Vagina (tissue), 2 donors: ENCODE data around the gene OVAAL. TPM values are rescaled to one million over a fixed set of nuclear protein-coding genes. Genes with fewer than 3 reads are reported as not detected.
"Not testable (repeated sequence)": the region's sequence is repeated elsewhere in the genome, so short reads cannot be mapped to it uniquely, and the experiment has no call there.

ENCODE experiments used
- DNase-seq, 2 donors: peaks; one replicate each; pipeline ENCODE4 v3.0.0-alpha.2; 2017; ENCODE audit errors: extremely low spot score in 2 of 2
- H3K27ac ChIP-seq: fragments of 200-600 bp; sonication (generic); one replicate; pipeline ENCODE4 v1.5.1; 2019
- H3K27me3 ChIP-seq: fragments of 200-600 bp; sonication (generic); one replicate; pipeline ENCODE4 v1.5.1; 2019
- H3K36me3 ChIP-seq, 2 donors: fragments of 200-600 bp; sonication (generic); one replicate each; pipeline ENCODE4 v1.5.1; 2017 to 2019
- H3K4me1 ChIP-seq: fragments of 200-600 bp; sonication (generic); one replicate; pipeline ENCODE4 v1.5.1; 2019
- H3K4me3 ChIP-seq, 2 donors: fragments of 200-600 bp; sonication (generic); 1 replicate in 1 of 2; 2 replicates in 1 of 2; pipeline ENCODE4 v1.5.1; 2016 to 2019
- H3K9me3 ChIP-seq: fragments of 200-600 bp; sonication (generic); one replicate; pipeline ENCODE4 v1.5.1; 2019
- CTCF ChIP-seq, 3 experiments: fragments of 450-650 bp in 2 of 3; fragments of 200-600 bp in 1 of 3; sonication (generic) in 1 of 3; IDR thresholded peaks; one replicate each; pipeline ENCODE4 v1.5.1; 2017 to 2019; ENCODE audit warnings: antibody characterized with exemption in 3 of 3, mild to moderate bottlenecking in 2 of 3, moderate library complexity in 2 of 3
- POLR2A ChIP-seq, 2 donors: fragments of 450-650 bp; IDR thresholded peaks; one replicate each; pipeline ENCODE4 v1.6.1; 2017; ENCODE audit warnings: antibody characterized with exemption in 2 of 2, mild to moderate bottlenecking in 2 of 2, moderate library complexity in 2 of 2
- POLR2AphosphoS5 ChIP-seq, 2 donors: sonication (generic); formaldehyde crosslinking; IDR thresholded peaks; one replicate each; pipeline ENCODE4 v1.9.0; 2017; ENCODE audit warnings: antibody characterized with exemption in 2 of 2, mild to moderate bottlenecking in 2 of 2, low read depth in 1 of 2; ENCODE audit not compliant: insufficient read depth in 1 of 2
- intact Hi-C: fragments of 100-400 bp; cut with DNase I; formaldehyde crosslinking; loops from one replicate; pipeline ENCODE4 v1.15.1; 2023
- total RNA-seq: library from RNA; depleted of rRNA; stranded (reverse); fragments of >200 nt; gene quantifications from one replicate; pipeline ENCODE4 v1.2.3, GENCODE V29; 2016

OVAAL gene
- total RNA-seq, 1 donor from 2014 or later: not detected

GRCh38 chr1:180545991-180546390, 12.8 kb upstream of the OVAAL start:
- H3K27me3 ChIP-seq: no peaks in the 10 kb centered on the region
- no peak overlapping the region for H3K27ac ChIP-seq
- H3K36me3 ChIP-seq: no peaks in the 10 kb centered on the region
- H3K9me3 ChIP-seq: no peaks in the 10 kb centered on the region
- TF ChIP-seq POLR2AphosphoS5 (IDR thresholded peaks at IDR 0.05; ENCODE audit: insufficient read depth in 1 of 2, low read depth in 1 of 2) (no peak), CTCF (IDR thresholded peaks at IDR 0.05) (no peak), POLR2A (IDR thresholded peaks at IDR 0.05) (no peak)
- intact Hi-C loops: loop anchor here (10.0 kb wide), 1 partner anchor 1829 kb away; no protein-coding TSS in a partner anchor
- no peak for DNase-seq
- peaks cover 8% of the 10 kb centered on the region for H3K4me1 ChIP-seq
- no peak overlapping the region for H3K4me3 ChIP-seq

GRCh38 chr1:180548686-180549317, 10.0 kb upstream of the OVAAL start:
- TF ChIP-seq POLR2AphosphoS5 (IDR thresholded peaks at IDR 0.05; ENCODE audit: insufficient read depth in 1 of 2, low read depth in 1 of 2): no peak
- TF ChIP-seq CTCF (IDR thresholded peaks at IDR 0.05): no peak
- no peak for TF ChIP-seq POLR2A (IDR thresholded peaks at IDR 0.05)
- Histone ChIP-seq H3K27ac (no peak overlapping the region), H3K4me3 (no peak overlapping the region), H3K36me3 (no peaks in the 10 kb centered on the region), H3K27me3 (no peaks in the 10 kb centered on the region), H3K4me1 (no peaks in the 10 kb centered on the region), H3K9me3 (no peaks in the 10 kb centered on the region)
- no peak for DNase-seq
- intact Hi-C loops: loop anchor here (10.0 kb wide), 1 partner anchor 1826 kb away; no protein-coding TSS in a partner anchor

GRCh38 chr1:180549770-180550169, 9.0 kb upstream of the OVAAL start:
- not testable (repeated sequence) for H3K36me3 ChIP-seq, H3K27ac ChIP-seq, H3K9me3 ChIP-seq, H3K27me3 ChIP-seq, DNase-seq, H3K4me1 ChIP-seq, H3K4me3 ChIP-seq
- intact Hi-C loops: loop anchor here (10.0 kb wide), 1 partner anchor 1825 kb away; no protein-coding TSS in a partner anchor

DNA sequence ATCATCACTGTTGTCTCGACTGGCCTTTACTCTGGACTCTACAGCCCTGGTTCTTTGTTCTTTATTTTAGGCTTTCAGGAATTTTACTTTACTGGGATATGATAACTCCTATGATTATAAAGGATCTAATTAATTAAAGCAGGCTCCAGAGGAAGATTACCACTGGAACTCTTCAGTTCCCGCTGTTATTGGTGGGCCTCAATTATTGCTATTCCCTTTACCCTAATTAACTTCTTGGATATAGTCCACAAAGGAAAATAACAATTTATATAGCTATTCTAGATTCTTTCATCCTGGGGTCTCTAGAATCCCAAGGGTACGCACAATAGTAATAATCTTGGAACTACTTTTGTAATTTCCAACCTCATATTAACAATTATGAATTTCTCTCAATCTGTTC, 8.5 kb upstream of the OVAAL start:
- no peaks in the 10 kb centered on the region for H3K36me3 ChIP-seq
- no peak for DNase-seq
- no peaks in the 10 kb centered on the region for H3K4me1 ChIP-seq
- no peaks in the 10 kb centered on the region for H3K9me3 ChIP-seq
- no peak overlapping the region for H3K27ac ChIP-seq
- TF ChIP-seq POLR2AphosphoS5 (IDR thresholded peaks at IDR 0.05; ENCODE audit: insufficient read depth in 1 of 2, low read depth in 1 of 2) (no peak), CTCF (IDR thresholded peaks at IDR 0.05) (no peak), POLR2A (IDR thresholded peaks at IDR 0.05) (no peak)
- intact Hi-C loops: no loop called here
- no peak overlapping the region for H3K4me3 ChIP-seq
- H3K27me3 ChIP-seq: no peaks in the 10 kb centered on the region

DNA sequence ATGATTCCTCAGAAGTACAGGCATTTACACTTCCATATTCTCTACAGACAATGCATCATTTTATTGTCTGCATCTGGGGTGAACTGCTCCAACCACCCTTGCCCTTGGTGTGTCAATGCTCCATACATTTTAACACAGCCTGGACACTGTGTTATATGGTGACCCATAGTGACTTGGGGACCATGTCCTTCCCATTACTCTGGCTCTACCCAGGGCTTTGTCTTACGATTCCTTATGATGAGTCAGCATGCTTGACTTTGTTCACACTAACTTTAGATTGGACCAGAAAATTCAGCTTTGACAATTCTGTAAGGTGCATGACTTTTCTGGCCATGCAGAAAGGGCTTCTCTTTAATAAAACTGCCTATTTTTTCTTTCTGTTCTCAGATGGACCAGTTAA, 6.8 kb upstream of the OVAAL start:
- Histone ChIP-seq H3K4me3 (no peak overlapping the region), H3K27me3 (no peaks in the 10 kb centered on the region), H3K27ac (no peak overlapping the region), H3K36me3 (no peaks in the 10 kb centered on the region), H3K9me3 (no peaks in the 10 kb centered on the region), H3K4me1 (no peaks in the 10 kb centered on the region)
- TF ChIP-seq CTCF (IDR thresholded peaks at IDR 0.05): no peak
- no peak for TF ChIP-seq POLR2AphosphoS5 (IDR thresholded peaks at IDR 0.05; ENCODE audit: insufficient read depth in 1 of 2, low read depth in 1 of 2)
- no peak for TF ChIP-seq POLR2A (IDR thresholded peaks at IDR 0.05)
- DNase-seq: no peak
- intact Hi-C loops: no loop called here

- DNase-seq, H3K27ac ChIP-seq, H3K27me3 ChIP-seq, H3K36me3 ChIP-seq, H3K4me1 ChIP-seq, H3K9me3 ChIP-seq, intact Hi-C loops, H3K4me3 ChIP-seq: not testable (repeated sequence)
These were observed 5.7 kb upstream of the OVAAL start for GRCh38 chr1:180553046-180553445.
